Measurements from ENCODE around the gene NUBP2.

NUBP2 gene

DNA sequence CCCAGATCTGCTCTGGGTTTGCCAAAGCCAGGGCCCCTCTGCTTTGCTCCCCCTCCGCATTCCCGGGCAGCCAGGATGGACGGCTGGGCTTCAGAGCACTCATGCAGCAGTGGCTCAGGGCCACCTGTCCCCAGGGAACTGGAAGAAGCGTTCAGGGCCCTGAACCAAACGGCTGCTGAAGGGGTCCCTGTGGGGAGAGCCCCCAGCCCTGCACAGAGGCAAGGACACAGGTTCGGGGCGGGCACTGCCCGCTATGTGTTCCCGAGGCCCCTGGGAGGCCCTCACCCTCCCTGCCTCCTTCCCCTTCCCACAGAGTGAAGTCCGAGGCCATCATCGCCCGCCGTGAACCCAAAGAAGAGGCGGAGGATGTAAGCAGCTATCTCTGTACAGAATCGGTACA lies 21.8 kb upstream of the NUBP2 start:
- no peak for DNase-seq

DNA sequence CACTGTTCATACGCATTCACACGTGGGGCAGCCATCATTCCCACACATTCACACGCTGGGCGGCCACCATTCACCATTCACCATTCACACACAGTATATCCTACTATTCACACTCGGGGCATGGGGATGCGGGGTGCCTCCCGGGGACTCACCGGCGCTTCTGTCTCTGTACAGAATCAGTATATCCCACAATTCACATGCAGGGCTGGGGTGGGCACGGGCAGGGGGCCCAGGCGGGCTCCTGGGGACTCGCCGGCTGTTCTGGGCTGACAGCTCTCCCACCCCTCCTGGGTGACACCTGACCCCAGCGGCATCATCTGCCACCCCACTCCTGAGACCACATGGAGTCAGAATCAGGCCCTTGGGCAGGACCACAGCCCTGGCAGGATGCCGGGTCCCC lies 21.0 kb upstream of the NUBP2 start:
- DNase-seq, result no peak

DNA sequence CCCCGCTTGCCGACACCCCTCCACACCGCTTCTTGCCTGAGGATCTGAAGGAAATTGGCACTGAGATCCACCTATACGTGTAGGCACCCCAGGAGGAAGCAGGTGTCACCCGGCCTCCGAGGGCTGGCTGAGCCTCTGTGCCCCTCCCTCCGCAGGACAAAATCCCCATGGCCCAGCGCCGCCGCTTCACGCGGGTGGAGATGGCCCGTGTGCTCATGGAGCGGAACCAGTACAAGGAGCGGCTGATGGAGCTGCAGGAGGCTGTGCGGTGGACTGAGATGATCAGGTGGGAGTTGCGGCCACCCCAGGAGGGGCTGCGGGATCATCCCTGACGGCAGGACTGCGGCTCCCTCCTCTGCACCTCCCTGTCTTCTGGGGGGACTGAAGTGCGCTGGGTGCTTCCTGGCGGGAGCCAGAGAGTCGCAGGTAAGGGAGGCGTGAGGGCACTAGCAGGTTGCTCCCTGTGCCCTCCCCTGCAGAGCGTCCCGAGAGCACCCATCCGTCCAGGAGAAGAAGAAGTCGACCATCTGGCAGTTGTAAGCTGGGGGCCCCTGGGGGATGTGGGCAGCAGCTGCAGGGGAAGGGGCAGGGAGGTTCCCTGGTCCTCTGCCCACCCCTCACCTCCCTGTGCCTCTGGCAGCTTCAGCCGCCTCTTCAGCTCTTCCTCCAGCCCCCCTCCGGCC lies 20.4 kb upstream of the NUBP2 start:
- DNase-seq, result no peak

DNA sequence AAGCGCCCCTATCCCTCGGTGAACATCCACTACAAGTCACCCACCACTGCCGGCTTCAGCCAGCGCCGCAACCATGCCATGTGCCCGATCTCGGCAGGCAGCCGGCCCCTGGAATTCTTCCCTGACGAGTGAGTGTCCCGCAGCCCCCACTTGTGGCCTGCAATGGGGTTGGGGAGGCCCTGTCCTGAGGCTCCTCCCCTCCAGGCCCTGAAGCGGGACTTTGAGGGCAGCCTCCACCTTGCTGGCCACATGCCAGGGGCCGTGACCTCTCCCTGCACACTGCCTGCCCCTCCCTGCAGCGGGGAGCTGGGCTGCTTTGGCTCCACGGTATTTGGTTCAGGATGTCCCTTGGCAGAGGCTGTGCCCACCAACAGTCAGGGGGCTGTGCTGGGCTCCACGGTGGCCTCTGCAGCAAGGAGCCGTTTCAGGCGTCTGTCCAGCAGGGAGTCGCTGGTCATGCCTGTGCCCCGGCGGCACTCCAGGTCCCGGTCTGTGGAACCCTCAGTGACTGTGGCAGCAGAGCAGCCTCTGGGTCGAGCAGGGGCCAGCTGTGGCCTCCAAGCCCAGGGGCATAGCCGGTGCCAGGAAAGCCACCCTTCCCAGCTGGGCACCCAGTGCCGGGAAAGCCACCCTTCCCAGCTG lies 19.8 kb upstream of the NUBP2 start:
- no peak for DNase-seq

DNA sequence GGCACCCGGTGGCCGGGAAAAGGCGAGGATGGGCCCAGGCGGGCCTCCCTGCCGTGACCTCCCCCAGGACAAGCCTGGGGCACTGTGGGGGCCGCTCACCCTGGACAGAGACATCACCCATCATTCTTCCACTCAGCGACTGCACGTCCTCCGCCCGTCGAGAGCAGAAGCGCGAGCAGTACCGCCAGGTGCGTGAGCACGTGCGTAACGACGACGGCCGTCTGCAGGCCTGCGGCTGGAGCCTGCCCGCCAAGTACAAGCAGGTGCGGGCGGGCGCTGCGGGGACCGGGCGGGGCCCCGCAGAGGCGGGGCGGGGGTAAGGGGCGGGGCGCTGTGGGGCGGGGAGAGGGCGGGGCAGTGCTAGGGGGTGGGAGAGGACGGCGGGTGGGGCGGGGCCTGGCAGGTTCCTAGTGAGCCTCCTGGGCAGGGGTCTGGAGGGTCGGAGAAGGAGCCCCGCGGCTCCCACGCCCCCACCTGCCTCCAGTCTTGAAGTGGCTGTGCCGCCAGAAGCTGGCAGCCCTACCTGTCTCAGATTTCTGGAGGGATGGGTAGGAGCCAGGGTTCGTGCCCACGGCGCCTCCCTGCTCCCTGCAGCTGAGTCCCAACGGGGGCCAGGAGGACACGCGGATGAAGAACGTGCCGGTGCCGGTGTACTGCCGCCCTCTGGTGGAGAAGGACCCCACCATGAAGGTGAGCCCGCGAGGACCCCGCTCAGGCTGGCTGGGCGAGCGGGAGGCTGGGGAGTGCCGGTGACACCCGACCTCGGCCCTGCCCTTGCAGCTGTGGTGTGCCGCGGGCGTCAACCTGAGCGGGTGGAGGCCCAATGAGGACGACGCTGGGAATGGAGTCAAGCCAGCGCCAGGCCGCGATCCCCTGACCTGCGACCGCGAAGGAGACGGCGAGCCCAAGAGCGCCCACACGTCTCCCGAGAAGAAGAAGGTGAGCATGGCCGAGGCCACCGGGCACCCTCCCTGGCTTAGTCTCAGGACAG lies 18.9 kb upstream of the NUBP2 start:
- DNase-seq, result no peak

DNA sequence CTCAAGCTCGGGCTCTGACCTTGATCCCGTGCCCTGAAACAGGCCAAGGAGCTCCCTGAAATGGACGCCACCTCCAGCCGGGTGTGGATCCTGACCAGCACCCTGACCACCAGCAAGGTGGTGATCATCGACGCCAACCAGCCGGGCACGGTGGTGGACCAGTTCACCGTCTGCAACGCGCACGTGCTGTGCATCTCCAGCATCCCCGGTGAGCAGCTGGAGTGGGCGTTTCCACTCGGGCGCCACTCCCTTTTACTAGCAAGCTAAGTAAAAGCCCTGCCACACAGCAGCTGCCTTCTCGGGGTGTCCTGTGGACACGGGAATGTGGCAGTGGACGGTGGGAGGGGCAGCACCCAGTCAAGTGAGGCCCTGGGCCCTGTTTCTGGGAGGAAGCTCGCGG lies 17.8 kb upstream of the NUBP2 start:
- DNase-seq, result no peak

DNA sequence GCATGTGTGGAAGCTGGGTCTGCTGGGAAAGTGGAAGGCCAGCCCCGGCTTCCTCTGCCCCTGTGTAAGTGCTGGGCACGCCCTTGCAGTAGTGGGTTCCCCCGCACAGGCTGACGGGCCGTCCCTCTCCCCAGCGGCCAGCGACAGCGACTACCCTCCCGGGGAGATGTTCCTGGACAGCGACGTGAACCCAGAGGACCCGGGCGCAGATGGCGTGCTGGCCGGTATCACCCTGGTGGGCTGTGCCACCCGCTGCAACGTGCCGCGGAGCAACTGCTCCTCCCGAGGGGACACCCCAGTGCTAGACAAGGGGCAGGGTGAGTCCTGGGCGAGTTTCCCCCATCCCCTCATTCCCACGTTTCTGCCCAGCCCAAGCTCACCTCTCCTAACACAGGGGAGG lies 16.9 kb upstream of the NUBP2 start:
- no peak for DNase-seq

DNA sequence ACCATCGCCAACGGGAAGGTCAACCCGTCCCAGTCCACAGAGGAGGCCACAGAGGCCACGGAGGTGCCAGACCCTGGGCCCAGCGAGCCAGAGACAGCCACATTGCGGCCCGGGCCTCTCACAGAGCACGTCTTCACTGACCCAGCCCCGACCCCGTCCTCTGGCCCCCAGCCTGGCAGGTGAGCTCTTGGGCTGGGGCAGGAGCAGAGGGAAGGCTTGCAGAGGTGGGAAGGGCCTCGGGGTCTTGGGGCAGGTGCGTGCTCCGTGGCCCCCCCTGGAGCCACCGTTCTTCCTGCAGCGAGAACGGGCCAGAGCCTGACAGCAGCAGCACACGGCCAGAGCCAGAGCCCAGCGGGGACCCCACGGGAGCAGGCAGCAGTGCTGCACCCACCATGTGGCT lies 16.5 kb upstream of the NUBP2 start:
- no peak for DNase-seq

DNA sequence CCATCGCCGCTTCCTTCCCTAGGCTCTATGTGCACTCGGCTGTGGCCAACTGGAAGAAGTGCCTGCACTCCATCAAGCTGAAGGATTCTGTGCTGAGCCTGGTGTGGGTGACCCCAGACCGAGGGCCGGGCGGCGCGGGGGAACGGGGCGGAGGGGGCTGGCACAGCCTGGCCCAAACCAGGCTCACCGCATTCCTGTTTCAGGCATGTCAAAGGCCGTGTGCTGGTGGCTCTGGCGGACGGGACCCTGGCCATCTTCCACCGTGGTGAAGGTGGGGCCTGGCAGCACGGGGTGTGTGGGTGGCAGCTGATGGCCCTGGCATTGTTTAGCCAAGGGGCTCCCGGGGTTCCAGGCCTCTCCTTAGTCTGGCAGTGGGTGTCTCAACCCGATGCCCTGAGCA lies 16.1 kb upstream of the NUBP2 start:
- DNase-seq, result no peak

DNA sequence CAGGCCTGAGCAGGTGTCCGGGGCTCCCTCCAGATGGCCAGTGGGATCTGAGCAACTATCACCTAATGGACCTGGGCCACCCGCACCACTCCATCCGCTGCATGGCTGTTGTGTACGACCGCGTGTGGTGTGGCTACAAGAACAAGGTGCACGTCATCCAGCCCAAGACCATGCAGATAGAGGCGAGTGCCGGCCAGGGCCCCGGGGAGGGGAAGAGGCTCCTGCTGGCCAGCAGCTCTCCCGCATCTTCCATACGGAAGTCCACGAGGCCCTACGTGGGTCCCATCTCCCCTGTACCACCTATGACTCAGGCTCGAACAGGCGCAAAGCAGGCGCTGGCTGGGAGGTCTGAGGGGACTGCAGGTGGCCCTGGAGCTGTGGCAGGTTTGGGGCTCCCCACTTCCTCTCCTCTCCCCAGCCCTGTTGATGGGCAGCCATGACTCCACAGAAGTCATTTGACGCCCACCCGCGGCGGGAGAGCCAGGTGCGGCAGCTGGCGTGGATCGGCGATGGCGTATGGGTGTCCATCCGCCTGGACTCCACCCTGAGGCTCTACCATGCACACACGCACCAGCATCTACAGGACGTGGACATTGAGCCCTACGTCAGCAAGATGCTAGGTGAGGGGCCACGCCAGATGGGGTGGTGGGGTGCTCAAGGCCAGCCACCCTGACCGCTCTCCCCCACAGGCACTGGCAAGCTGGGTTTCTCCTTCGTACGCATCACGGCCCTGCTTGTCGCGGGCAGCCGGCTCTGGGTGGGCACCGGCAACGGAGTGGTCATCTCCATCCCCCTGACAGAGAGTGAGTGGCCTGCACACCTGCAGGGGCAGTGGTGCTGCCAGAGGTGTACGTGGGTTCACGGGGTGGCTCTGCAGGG lies 15.4 kb upstream of the NUBP2 start:
- DNase-seq, result no peak

DNA sequence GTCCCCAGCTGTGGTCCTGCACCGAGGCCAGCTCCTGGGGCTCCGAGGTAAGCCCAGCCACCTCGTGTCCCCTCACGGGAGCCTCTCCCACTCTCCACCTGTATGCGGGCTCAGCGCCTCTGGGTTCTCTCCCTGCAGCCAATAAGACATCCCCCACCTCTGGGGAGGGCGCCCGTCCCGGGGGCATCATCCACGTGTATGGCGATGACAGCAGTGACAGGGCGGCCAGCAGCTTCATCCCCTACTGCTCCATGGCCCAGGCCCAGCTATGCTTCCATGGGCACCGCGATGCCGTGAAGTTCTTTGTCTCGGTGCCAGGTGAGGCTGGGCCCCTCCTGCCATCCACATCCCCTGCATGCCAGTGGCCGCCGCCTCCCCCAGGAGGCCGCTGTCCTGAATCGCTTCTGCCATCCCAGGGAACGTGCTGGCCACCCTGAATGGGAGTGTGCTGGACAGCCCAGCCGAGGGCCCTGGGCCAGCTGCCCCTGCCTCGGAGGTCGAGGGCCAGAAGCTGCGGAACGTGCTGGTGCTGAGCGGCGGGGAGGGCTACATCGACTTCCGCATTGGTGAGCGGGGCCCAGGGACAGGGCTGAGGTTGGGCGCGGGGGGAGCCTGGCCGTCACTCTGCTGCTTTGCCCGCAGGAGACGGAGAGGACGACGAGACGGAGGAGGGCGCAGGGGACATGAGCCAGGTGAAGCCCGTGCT lies 14.5 kb upstream of the NUBP2 start:
- DNase-seq, result no peak

DNA sequence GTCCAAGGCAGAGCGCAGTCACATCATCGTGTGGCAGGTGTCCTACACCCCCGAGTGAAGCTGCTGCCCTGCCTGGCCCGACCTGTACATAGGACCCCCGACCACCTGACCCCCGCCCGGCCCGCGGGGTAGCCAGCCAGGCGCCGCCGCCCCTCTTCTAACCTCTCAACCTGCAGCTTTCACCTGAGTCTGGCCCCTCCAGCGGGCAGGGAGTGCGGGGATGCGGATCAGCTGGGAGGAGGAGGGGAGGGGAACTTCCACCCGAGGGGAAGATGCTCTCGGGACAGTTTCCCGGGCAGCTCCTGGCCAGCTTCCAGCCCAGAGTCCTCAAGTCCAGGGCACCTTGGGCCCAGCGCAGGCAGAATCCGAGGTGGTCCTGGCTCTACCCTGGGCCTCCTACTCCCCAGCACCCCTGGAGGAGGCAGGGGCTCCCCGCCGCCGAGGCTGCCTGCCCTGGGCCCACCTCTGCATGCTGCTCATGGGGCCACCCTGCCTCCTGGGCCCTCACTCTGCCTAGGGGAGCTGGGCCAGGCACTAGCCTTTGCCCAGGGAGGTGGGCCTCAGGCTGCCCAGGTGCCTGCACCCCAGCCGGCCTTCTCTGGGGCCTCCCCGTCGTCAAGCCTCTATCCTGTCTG lies 13.9 kb upstream of the NUBP2 start:
- DNase-seq, result no peak

DNA sequence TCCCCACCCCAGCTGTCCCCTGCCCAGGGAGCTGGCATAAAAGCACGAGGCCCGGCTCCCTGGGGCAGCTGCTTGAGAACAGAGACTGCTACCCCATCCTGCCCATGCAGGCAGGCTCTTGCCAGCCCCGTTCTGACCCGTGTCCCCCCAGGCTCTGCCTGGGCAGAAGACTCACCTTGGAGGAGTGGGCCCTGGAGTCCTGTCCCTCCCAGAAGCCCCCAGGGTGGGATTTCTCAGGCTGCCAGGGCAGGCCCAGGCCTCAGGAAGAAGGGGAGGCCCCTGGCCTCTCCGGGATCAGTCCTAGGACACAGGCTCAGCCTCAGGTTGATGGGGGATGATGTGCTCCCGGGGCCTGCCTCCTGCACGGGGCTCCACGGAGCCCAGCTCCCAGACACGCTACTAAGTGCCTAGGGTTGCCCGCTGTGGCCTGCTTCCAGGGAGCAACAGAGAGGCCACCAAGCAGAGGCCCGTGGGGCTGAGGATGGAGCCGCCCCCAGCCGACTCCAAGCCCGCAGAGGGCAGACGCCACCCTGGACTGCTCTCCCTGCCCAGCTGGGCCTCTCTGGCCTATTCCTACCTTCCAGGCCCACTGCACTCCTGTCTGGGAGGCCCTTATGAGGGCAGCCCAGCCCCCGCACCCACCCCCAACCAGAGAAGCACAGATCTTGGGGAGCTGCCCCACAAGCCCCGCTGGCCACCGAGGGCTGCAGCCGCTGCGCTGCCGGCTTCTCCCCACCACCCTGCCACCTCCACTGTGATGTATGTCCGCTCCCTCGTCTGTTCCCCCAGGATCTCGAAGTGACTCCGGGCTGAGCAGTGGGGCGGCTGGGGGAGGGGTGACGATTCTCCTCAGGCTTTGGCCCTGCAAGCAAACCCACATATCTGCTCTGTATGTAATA lies 13.1 kb upstream of the NUBP2 start:
- no peak for DNase-seq

DNA sequence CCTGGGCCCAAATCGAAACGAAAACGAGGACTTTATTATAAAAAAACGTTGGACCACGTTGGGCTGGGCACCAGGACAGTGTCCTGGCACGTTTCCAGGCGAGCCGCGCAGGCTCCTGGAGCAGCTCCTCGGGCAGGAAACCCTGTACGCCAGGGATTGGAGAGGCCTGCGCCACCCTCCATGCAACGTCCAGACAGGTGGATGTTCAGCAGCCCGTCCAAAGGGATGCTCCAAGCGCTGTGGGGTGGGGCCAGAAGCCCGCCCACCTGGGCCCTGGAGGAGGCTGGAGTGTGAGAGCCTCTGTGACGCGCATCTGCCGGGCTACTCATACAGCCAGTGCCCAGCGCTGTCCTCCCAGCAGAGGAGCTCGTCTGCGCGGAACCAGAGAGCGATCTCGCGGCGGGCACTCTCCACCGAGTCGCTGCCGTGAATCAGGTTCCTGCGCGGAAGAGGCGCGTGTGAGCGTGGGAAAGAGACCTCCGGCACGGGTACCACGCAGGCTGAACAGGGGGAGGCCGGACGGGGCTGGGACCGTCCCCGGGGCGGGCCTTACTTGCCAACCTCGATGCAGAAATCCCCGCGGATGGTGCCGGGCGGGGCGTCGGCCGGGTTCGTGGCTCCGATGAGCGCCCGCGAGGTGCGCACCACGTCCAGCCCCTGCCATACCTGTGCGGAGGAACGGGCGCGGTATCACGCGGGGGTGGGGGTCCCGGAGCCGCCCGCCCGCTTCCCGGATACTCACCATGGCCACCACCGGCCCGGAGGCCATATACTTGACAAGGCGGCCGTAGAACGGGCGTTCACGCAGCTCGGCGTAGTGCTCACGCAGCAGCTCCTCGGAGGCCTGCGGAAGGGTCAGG lies 12.2 kb upstream of the NUBP2 start:
- DNase-seq, result peak; percentile 78

DNA sequence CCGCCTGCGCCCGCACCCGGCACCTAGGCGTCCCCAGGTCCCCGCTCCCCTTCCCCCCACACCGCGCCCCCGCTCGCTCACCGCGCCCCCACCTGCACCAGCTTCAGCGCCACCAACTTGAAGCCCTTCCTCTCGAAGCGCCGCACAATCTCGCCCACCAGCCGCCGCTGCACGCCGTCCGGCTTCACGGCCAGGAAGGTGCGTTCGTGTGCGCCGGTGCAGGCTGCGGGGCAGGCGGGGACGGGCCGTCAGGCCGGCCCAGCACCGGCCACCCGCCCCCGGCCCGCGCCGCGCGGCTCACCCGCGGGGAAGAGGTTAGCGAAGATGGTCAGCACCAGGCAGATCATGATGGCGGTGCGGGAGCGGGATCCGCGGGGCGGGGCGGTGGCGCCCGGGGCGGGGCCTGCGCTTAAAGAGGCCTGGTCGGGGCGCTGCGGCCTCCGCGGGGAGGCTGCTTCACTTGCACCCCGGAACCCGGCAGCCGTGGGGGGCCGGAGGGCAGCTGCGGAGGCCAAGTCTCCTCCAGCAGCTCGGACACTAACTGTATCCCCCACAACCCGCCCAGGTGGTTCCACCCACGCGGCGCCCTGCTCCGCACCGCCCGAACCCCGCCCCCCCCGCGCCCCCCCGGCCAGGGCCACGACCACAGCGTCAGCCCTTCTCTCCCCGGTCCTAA lies 11.4 kb upstream of the NUBP2 start, which contains the start of gene NME3:
Gene NME3 (minus strand): TSS at position 356 of the 676 bp plus-strand sequence. CDS start 9 bp downstream, at position 347.
- no peak for DNase-seq

DNA sequence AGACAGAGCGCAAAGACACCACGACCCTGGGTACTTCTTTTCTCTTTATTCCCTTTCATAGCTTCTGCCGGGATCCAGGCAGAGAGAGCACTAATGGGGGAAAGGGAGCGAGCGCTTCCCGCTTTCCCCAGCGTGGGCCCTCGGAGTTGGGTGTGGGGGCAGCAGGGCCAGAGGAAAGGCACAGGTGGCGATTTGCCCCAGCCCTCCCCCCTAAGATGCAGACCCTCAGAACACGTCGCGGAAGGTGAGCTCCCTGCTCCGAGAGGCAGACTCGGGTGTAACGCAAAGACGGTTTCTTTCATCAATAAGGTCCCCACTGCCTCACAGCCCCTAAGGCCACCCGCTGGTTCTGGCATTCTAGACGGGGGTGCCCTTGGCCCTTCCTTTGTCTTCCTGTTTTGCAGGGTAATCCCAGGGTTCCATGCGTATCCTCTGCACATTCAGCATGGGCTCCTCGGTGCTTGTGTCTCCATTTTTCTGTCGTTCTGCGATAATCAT lies 10.8 kb upstream of the NUBP2 start:
- DNase-seq, result no peak

DNA sequence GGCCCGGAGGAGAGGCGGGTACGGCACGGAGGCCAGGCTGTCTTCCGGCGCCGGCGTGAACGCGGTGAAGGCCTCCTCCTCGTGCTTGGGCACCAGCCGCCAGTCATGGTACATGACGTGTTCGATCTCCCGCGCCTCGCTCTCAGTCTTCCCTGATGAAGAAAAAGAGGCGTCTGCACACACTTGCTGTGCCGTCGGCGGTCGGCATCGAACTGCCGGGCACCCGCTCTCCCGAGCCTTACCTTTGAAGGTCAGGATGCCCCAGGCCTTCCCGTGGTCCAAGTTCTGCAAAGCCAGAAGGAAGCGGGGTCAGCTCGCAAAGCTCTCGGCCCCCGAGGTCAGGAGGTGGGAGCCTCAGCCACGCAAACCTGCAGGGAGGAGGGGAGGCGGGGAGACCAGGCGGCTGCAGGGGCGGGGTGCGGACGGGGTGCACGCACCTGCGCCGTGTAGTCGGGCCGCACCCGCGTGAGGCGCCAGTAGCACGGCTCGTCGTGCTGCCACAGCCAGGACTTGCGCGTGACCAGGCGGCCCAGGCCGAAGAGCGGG lies 10.3 kb upstream of the NUBP2 start, which contains the start of gene EME2:
Gene EME2 (plus strand): TSS at position 449 of the 546 bp plus-strand sequence. CDS start 418 bp downstream, outside the sequence.
- DNase-seq, result no peak

Measured in NCI-H510A (cell line).